Activated CD4-positive, alpha-beta T cell treated with anti-CD3 and anti-CD28 coated beads, Interleukin-2, amount 10 ng/mL, durations not matched to agents 7 days and 5 days (primary cell): ENCODE measurements around the gene PTPRM. TPM values are rescaled to one million over a fixed set of nuclear protein-coding genes. Genes with fewer than 3 reads are reported as not detected.

Source experiments
- CTCF ChIA-PET: fragments of 350-600 bp; sonication (Branson Sonifier 250); formaldehyde crosslinking; loops from one replicate; lab custom pipeline; 2021; ENCODE audit warnings: antibody characterized with exemption; lab: Charles Lee
- POLR2A ChIA-PET: fragments of 350-600 bp; sonication (Branson Sonifier 250); formaldehyde crosslinking; loops from one replicate; lab custom pipeline; 2021; ENCODE audit warnings: antibody characterized with exemption; lab: Charles Lee
- DNase-seq: peaks from one replicate; pipeline ENCODE4 v3.0.0-alpha.2; 2020
- H3K27ac Mint-ChIP-seq: one replicate; pipeline ENCODE4 v1.8.0; 2021; ENCODE audit warnings: mild to moderate bottlenecking, moderate library complexity, mixed read lengths
- H3K27me3 Mint-ChIP-seq: one replicate; pipeline ENCODE4 v1.8.0; 2021; ENCODE audit warnings: mixed read lengths
- H3K36me3 Mint-ChIP-seq: one replicate; pipeline ENCODE4 v1.8.0; 2021; ENCODE audit warnings: low read depth, mixed read lengths
- H3K4me1 Mint-ChIP-seq: one replicate; pipeline ENCODE4 v1.8.0; 2021; ENCODE audit warnings: mixed read lengths
- H3K4me3 Mint-ChIP-seq: one replicate; pipeline ENCODE4 v1.8.0; 2021; ENCODE audit warnings: mild to moderate bottlenecking, moderate library complexity, mixed read lengths
- H3K9me3 Mint-ChIP-seq: one replicate; pipeline ENCODE4 v1.8.0; 2021; ENCODE audit warnings: mixed read lengths
- total RNA-seq, 2 experiments: library from RNA; stranded (reverse); gene quantifications; one replicate each; pipeline ENCODE4 v1.2.3, GENCODE V29; 2021

The PTPRM gene
- total RNA-seq, 2 experiments from 2014 or later, result 5.1 to 10.5 TPM

DNA sequence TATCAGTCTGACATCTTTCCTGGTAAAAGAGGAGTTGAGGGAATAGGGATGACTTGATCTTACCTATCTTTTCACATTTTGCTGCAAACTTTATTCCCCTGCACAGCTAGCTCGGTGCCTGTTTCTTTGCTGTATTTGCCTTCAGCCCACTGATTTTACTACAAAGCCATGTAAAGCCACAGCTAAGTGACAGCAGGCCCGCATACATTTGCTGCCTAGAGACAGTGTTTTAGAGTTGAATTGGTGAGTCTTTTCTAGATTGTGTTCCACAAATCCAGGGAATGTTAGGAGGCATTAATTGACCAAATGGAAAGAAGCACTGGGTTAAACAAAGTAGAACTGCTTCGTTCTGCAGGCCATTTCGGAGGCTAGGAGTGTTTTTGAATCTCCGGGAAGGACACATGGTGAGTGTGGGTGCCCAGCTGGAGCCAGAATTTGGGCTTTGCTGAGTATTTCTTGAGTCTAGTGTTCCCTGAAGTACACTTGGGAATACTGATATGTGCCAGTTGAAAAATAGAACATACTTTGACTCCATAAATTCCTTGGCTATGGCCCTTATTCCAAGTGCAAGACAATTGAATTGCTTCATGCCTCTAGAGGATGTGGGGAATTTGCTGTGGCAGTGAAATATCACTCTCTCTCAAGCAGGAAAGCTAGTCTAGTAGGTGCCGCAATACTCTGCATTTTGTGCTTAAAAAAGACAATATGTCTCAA, 329.8 kb downstream of the PTPRM start:
- Mint-ChIP-seq H3K4me1 (no peaks in the 10 kb centered on the region), H3K9me3 (no peaks in the 10 kb centered on the region), H3K27ac (no peak overlapping the region), H3K27me3 (no peaks in the 10 kb centered on the region), H3K36me3 (no peaks in the 10 kb centered on the region), H3K4me3 (no peak overlapping the region)
- ChIA-PET CTCF (no interaction called here), POLR2A (no interaction called here)
- DNase-seq, result no peak

GRCh38 chr18:7898181-7898580, 331.1 kb downstream of the PTPRM start:
- CTCF ChIA-PET, result no interaction called here
- H3K27ac Mint-ChIP-seq, result no peak overlapping the region
- no peaks in the 10 kb centered on the region for H3K9me3 Mint-ChIP-seq
- H3K4me1 Mint-ChIP-seq, result no peaks in the 10 kb centered on the region
- DNase-seq, result no peak
- no peaks in the 10 kb centered on the region for H3K36me3 Mint-ChIP-seq
- no peak overlapping the region for H3K4me3 Mint-ChIP-seq
- POLR2A ChIA-PET, result no interaction called here
- no peaks in the 10 kb centered on the region for H3K27me3 Mint-ChIP-seq

DNA sequence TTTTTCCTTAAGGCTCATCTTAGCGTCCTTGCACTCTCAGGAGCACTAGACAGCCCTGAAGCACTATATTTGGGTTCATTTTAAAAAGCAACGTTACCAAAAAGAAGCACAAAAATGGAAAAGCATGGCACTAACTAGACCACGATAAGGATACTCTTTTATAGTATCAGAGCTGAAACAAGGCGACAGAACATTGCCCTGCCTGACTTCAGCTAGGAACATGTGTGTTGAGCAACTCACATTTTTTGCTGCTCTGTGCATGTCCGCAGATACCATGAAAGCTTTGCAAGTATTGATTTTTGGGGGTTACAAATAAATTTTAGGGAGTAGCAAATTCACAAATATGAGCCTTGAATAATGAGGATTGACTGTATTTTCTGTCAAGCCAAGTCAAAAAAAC, 332.0 kb downstream of the PTPRM start:
- Mint-ChIP-seq H3K4me1 (no peaks in the 10 kb centered on the region), H3K27ac (no peak overlapping the region), H3K4me3 (no peak overlapping the region), H3K36me3 (no peaks in the 10 kb centered on the region), H3K9me3 (no peaks in the 10 kb centered on the region), H3K27me3 (no peaks in the 10 kb centered on the region)
- POLR2A ChIA-PET, result no interaction called here
- CTCF ChIA-PET, result no interaction called here
- DNase-seq, result no peak

DNA sequence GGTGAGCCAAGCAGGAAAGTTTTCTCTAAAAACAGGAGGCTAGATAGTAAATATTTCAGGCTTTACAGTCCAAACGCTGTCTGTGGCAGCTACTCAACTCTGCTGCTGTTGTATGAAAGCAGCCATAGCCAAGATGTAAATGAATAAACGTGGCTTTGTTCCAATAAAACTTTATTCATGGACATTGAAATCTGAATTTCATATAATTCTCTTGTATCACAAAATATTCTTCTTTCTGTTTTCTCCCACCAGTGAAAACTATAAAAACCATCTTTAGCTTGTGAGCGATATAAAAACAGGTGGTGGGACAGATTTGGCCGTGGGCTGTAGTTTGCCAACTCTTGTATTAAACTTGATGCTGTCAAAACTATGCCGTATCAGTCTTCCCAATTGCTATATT, 333.0 kb downstream of the PTPRM start:
- POLR2A ChIA-PET, result no interaction called here

GRCh38 chr18:7901657-7902056, 334.5 kb downstream of the PTPRM start:
- no peaks in the 10 kb centered on the region for H3K9me3 Mint-ChIP-seq
- H3K36me3 Mint-ChIP-seq, result no peaks in the 10 kb centered on the region
- no peak for DNase-seq
- ChIA-PET CTCF (no interaction called here), POLR2A (no interaction called here)
- no peaks in the 10 kb centered on the region for H3K4me1 Mint-ChIP-seq
- no peaks in the 10 kb centered on the region for H3K27me3 Mint-ChIP-seq
- H3K27ac Mint-ChIP-seq, result no peak overlapping the region
- H3K4me3 Mint-ChIP-seq, result no peak overlapping the region

More for the DNA sequence above, 333.0 kb downstream of the PTPRM start:
- Mint-ChIP-seq H3K27me3 (no peaks in the 10 kb centered on the region), H3K4me1 (no peaks in the 10 kb centered on the region), H3K27ac (no peak overlapping the region), H3K9me3 (no peaks in the 10 kb centered on the region), H3K4me3 (no peak overlapping the region), H3K36me3 (no peaks in the 10 kb centered on the region)
- CTCF ChIA-PET, result no interaction called here
- DNase-seq, result no peak

- CTCF ChIA-PET, result no interaction called here
Measured at GRCh38 chr18:7902399-7902839, 335.3 kb downstream of the PTPRM start.

GRCh38 chr18:7904529-7904928, 337.4 kb downstream of the PTPRM start:
- POLR2A ChIA-PET, result no interaction called here
- DNase-seq, result no peak
- Mint-ChIP-seq H3K9me3 (no peaks in the 10 kb centered on the region), H3K36me3 (no peaks in the 10 kb centered on the region), H3K27me3 (no peaks in the 10 kb centered on the region), H3K4me1 (no peaks in the 10 kb centered on the region), H3K27ac (no peak overlapping the region), H3K4me3 (no peak overlapping the region)
- CTCF ChIA-PET, result no interaction called here

More at GRCh38 chr18:7902399-7902839, 335.3 kb downstream of the PTPRM start:
- Mint-ChIP-seq H3K27ac (no peak overlapping the region), H3K9me3 (no peaks in the 10 kb centered on the region), H3K4me3 (no peak overlapping the region), H3K27me3 (no peaks in the 10 kb centered on the region), H3K4me1 (no peaks in the 10 kb centered on the region), H3K36me3 (no peaks in the 10 kb centered on the region)
- POLR2A ChIA-PET, result no interaction called here
- DNase-seq, result no peak

- CTCF ChIA-PET, result no interaction called here
- H3K36me3 Mint-ChIP-seq, result no peaks in the 10 kb centered on the region
- H3K4me3 Mint-ChIP-seq, result no peak overlapping the region
Measured at GRCh38 chr18:7908681-7909299, 341.7 kb downstream of the PTPRM start.

DNA sequence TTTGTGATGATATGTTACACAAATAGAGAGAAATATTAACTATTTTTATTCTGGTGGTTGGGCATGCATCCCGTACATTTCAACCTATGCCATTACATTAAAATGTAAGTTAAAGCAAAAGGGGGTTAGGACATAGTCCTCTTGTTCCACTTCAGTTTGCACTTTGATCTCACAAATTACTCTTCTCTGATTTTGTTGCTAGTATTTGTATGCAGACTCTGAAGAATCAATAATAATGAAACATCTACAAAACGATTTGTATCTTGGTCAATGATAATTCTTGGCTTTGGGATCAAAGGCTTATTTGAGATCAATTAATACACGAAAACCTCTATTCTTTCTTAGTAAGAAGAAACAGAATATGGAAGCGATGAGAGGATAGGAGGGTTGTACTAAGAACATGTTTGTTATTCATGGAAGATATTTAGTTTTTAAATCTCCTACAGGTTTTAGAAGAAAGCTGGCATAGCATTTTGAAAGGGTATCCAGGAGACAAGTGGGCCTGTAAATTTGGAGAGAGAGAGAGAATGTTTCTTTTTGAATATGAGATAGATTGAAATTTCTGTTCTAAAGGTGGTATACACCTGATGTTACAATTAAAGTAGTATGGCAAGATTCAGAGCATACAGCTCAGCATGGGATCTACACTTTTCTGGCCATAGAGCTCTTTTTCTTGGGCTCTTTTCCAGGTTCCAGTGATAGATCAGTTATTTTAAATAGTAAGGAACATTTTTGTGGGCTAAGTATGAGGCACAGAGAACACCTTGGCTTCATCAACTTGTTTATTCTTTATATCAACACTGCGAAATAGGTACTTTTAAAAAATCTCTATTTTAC, 347.9 kb downstream of the PTPRM start:
- Mint-ChIP-seq H3K36me3 (no peaks in the 10 kb centered on the region), H3K4me1 (no peaks in the 10 kb centered on the region), H3K27ac (no peak overlapping the region), H3K27me3 (peaks cover 4% of the 10 kb centered on the region), H3K9me3 (no peaks in the 10 kb centered on the region), H3K4me3 (no peak overlapping the region)
- ChIA-PET POLR2A (no interaction called here), CTCF (no interaction called here)
- no peak for DNase-seq

More at GRCh38 chr18:7908681-7909299, 341.7 kb downstream of the PTPRM start:
- Mint-ChIP-seq H3K9me3 (no peaks in the 10 kb centered on the region), H3K27me3 (no peaks in the 10 kb centered on the region), H3K4me1 (no peaks in the 10 kb centered on the region), H3K27ac (no peak overlapping the region)
- POLR2A ChIA-PET, result no interaction called here
- no peak for DNase-seq

- no peaks in the 10 kb centered on the region for H3K4me1 Mint-ChIP-seq
- no peak overlapping the region for H3K4me3 Mint-ChIP-seq
Measured at GRCh38 chr18:7918701-7919100, 351.6 kb downstream of the PTPRM start.

DNA sequence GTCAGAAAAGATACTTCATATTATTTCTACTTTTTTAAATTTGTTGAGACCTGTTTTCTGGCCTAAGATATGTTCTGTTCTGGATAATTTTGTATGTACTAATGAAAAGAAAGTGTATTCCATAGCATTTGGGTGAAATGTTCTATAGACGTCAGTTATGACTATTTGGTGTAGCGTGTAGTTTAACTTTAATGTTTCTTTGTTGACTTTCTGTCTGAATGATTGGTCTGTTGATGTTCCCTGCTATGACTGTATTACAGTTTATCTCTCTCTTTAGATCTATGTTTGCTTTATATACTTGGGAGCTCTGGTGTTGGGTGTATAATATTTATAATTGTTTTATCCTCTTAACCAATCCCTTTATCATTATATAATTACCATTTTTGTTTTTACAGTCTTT, 352.4 kb downstream of the PTPRM start:
- Mint-ChIP-seq H3K9me3 (no peaks in the 10 kb centered on the region), H3K27ac (no peak overlapping the region), H3K27me3 (peaks cover 4% of the 10 kb centered on the region), H3K4me1 (no peaks in the 10 kb centered on the region), H3K36me3 (no peaks in the 10 kb centered on the region), H3K4me3 (no peak overlapping the region)
- no peak for DNase-seq
- ChIA-PET CTCF (no interaction called here), POLR2A (no interaction called here)

More at GRCh38 chr18:7918701-7919100, 351.6 kb downstream of the PTPRM start:
- ChIA-PET CTCF (no interaction called here), POLR2A (no interaction called here)
- Mint-ChIP-seq H3K27ac (no peak overlapping the region), H3K27me3 (peaks cover 4% of the 10 kb centered on the region), H3K36me3 (no peaks in the 10 kb centered on the region), H3K9me3 (no peaks in the 10 kb centered on the region)
- no peak for DNase-seq

GRCh38 chr18:7921938-7922587, 354.9 kb downstream of the PTPRM start:
- no peak overlapping the region for H3K27ac Mint-ChIP-seq
- H3K9me3 Mint-ChIP-seq, result no peaks in the 10 kb centered on the region
- no peak for DNase-seq
- ChIA-PET POLR2A (no interaction called here), CTCF (no interaction called here)
- H3K4me3 Mint-ChIP-seq, result no peak overlapping the region
- H3K36me3 Mint-ChIP-seq, result no peaks in the 10 kb centered on the region
- no peaks in the 10 kb centered on the region for H3K4me1 Mint-ChIP-seq
- peaks cover 4% of the 10 kb centered on the region for H3K27me3 Mint-ChIP-seq

DNA sequence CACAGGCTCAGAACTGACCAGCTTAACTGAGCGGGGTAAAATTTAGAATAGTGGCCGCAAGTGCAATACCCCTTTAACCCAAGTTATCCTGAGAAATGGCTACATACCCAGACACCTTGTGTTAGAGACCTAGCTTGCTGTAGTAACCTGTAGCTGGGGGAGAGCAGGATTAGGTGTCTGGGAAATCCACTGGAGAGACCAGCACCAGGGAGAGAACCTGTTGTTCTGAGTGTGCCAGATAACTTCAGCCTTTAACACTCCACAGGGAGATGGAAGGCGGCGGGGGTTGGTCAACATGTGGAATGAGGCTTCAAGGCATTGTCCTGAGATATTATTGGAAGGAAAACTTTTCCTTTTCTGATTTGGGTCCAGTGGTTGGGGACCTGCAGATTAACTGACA, 356.0 kb downstream of the PTPRM start:
- ChIA-PET POLR2A (no interaction called here), CTCF (no interaction called here)
- H3K4me1 Mint-ChIP-seq, result no peaks in the 10 kb centered on the region
- DNase-seq, result no peak
- H3K27ac Mint-ChIP-seq, result no peak overlapping the region
- no peaks in the 10 kb centered on the region for H3K9me3 Mint-ChIP-seq
- peaks cover 4% of the 10 kb centered on the region for H3K27me3 Mint-ChIP-seq
- H3K36me3 Mint-ChIP-seq, result no peaks in the 10 kb centered on the region
- no peak overlapping the region for H3K4me3 Mint-ChIP-seq
